K562 (cell line): ENCODE measurements around the gene CLEC2L. TPM values are rescaled to one million over a fixed set of nuclear protein-coding genes. Genes with fewer than 3 reads are reported as not detected.

Experiments
- ATAC-seq: fragments of 200-7000 bp; cut with Tn5 transposase; 3 replicates; pipeline ENCODE4 v1.9.1; 2020; ENCODE audit warnings: moderate library complexity
- BruUV-seq: library from RNA; stranded (reverse); fragments of 400-500 nt; replicated peaks from 2 replicates; lab custom pipeline; 2021; lab: Mats Ljungman, UMichigan
- CTCF ChIA-PET: fragments of 300-600 bp; formaldehyde crosslinking; extraction: SDS; loops from one replicate; lab custom pipeline; 2021; ENCODE audit warnings: low intra/inter-chr PET ratio; lab: Yijun Ruan, JAX
- POLR2A ChIA-PET: fragments of 300-600, 350-650 bp; sonication (Branson Sonifier 250); formaldehyde crosslinking; extraction: SDS; loops from one replicate; lab custom pipeline; 2021; ENCODE audit warnings: antibody characterized with exemption, inconsistent platforms; lab: Yijun Ruan, JAX
- DNase-seq, 4 experiments: peaks; one replicate each; pipeline versions ENCODE4 v3.0.0 to v3.0.0-alpha.2; 2011 to 2018; ENCODE audit warnings: low spot score in 3 of 4, mixed read lengths in 3 of 4; ENCODE audit errors: extremely low read depth in 1 of 4
- FAIRE-seq: peaks from 2 replicates; lab custom pipeline; 2011; peaks lifted over from hg19 to GRCh38; lab: Jason Lieb, UNC
- H2AFZ ChIP-seq: 2 replicates; pipeline ENCODE4 v1.6.0; 2011; ENCODE audit warnings: low read depth, low read length, control low read depth, inconsistent platforms
- H3K27ac ChIP-seq: fragments of 200-600 bp; 3 replicates; pipeline ENCODE4 v1.8.0; 2011; ENCODE audit warnings: low read depth, mild to moderate bottlenecking, control low read depth, inconsistent platforms, low read length, moderate library complexity, mixed read lengths; ENCODE audit errors: extremely low read depth
- H3K27me3 ChIP-seq, 2 experiments: fragments of 300-600 bp in 1 of 2; 2 replicates in 1 of 2; 3 replicates in 1 of 2; pipeline versions ENCODE4 v1.6.0 to v1.8.0; 2011; ENCODE audit warnings: inconsistent platforms in 2 of 2, low read length in 2 of 2, mild to moderate bottlenecking in 1 of 2, mixed read lengths in 1 of 2, moderate library complexity in 1 of 2; ENCODE audit not compliant: control insufficient read depth in 2 of 2, insufficient read depth in 2 of 2
- H3K36me3 ChIP-seq: fragments of 300-600 bp; 3 replicates; pipeline ENCODE4 v1.8.0; 2011; ENCODE audit warnings: mild to moderate bottlenecking, low read length, inconsistent platforms; ENCODE audit not compliant: control insufficient read depth, insufficient read depth
- H3K4me1 ChIP-seq, 2 experiments: fragments of 200-600 bp in 1 of 2; replicated peaks in 1 of 2; 2 replicates in 1 of 2; 3 replicates in 1 of 2; pipeline versions ENCODE4 v1.5.1 to v1.8.0; 2011; ENCODE audit warnings: inconsistent platforms in 2 of 2, low read length in 2 of 2, mild to moderate bottlenecking in 1 of 2, mixed read lengths in 1 of 2, moderate library complexity in 1 of 2; ENCODE audit not compliant: control insufficient read depth in 2 of 2, insufficient read depth in 2 of 2
- H3K4me2 ChIP-seq: 2 replicates; pipeline ENCODE4 v1.6.1; 2011; ENCODE audit warnings: low read length, control low read depth, inconsistent platforms, mixed read lengths; ENCODE audit not compliant: insufficient read depth
- H3K4me3 ChIP-seq: fragments of 200-600 bp; sonication (generic), shearing (Covaris generic); 2 replicates; pipeline ENCODE4 v1.5.1; 2016; ENCODE audit warnings: control low read depth, inconsistent platforms
- H3K79me2 ChIP-seq: fragments of 200-600 bp; 3 replicates; pipeline ENCODE4 v1.8.0; 2011; ENCODE audit warnings: low read length, inconsistent platforms; ENCODE audit not compliant: control insufficient read depth, insufficient read depth
- H3K9ac ChIP-seq, 2 experiments: 2 replicates each; pipeline versions ENCODE4 v1.6.0 to v1.6.1; 2011; ENCODE audit warnings: low read depth in 2 of 2, low read length in 2 of 2, control low read depth in 1 of 2, inconsistent platforms in 1 of 2, mild to moderate bottlenecking in 1 of 2, mixed read lengths in 1 of 2; ENCODE audit not compliant: insufficient read depth in 1 of 2
- H3K9me1 ChIP-seq: one replicate; pipeline ENCODE4 v1.6.0; 2011; ENCODE audit warnings: inconsistent platforms, mild to moderate bottlenecking, low read length, moderate library complexity; ENCODE audit not compliant: control insufficient read depth, insufficient read depth
- H3K9me3 ChIP-seq: replicated peaks from 2 replicates; pipeline ENCODE4 v1.5.1; 2011; ENCODE audit warnings: low read depth, low read length, inconsistent platforms; ENCODE audit not compliant: control insufficient read depth, insufficient read depth
- H4K20me1 ChIP-seq: replicated peaks from 2 replicates; pipeline ENCODE4 v1.6.1; 2011; ENCODE audit warnings: low read length, inconsistent platforms, mixed read lengths; ENCODE audit not compliant: control insufficient read depth, insufficient read depth
- ARHGAP35 ChIP-seq: fragments of 450-650 bp; IDR thresholded peaks from 2 replicates; pipeline ENCODE4 v1.6.1; 2018; ENCODE audit not compliant: partially characterized antibody
- BDP1 ChIP-seq: IDR thresholded peaks from 3 replicates; pipeline ENCODE4 v1.6.1; 2011; ENCODE audit not compliant: insufficient read length, insufficient read depth
- BRD4 ChIP-seq: fragments of 200-600 bp; sonication (generic); IDR thresholded peaks from 2 replicates; pipeline ENCODE4 v1.6.1; 2017; ENCODE audit warnings: inconsistent platforms
- E2F6 ChIP-seq, 2 experiments: IDR thresholded peaks; 2 replicates each; pipeline ENCODE4 v1.6.1; 2011; ENCODE audit warnings: borderline replicate concordance in 1 of 2, control low read depth in 1 of 2, low read depth in 1 of 2, low read length in 1 of 2, mild to moderate bottlenecking in 1 of 2, mixed read lengths in 1 of 2, moderate library complexity in 1 of 2; ENCODE audit not compliant: insufficient read depth in 1 of 2, insufficient read length in 1 of 2, poor library complexity in 1 of 2, severe bottlenecking in 1 of 2; ENCODE audit errors: extremely low read depth in 1 of 2
- L3MBTL2 ChIP-seq: fragments of 450-650 bp; IDR thresholded peaks from 2 replicates; pipeline ENCODE4 v1.6.1; 2016; ENCODE audit warnings: mild to moderate bottlenecking, moderate library complexity
- MAX ChIP-seq: sonication (generic); formaldehyde crosslinking; IDR thresholded peaks from 2 replicates; pipeline ENCODE4 v1.9.0; 2022; ENCODE audit warnings: mild to moderate bottlenecking, missing genetic modification reagents
- SMC3 ChIP-seq: conservative IDR thresholded peaks from 2 replicates; pipeline ENCODE4 v1.6.1; 2011; ENCODE audit warnings: low read depth, low read length, improper control_type of control experiment; ENCODE audit not compliant: insufficient read depth
- SOX6 ChIP-seq: fragments of 450-650 bp; IDR thresholded peaks from 2 replicates; pipeline ENCODE4 v1.6.1; 2014; ENCODE audit warnings: mild to moderate bottlenecking
- SRSF3 ChIP-seq: fragments of 200-400 bp; formaldehyde crosslinking; IDR thresholded peaks from 2 replicates; pipeline ENCODE4 v1.6.1; 2016; ENCODE audit warnings: mild to moderate bottlenecking, low read length, moderate library complexity; ENCODE audit not compliant: insufficient read depth
- UBTF ChIP-seq, 2 experiments: IDR thresholded peaks; 2 replicates each; pipeline ENCODE4 v1.6.1; 2012; ENCODE audit warnings: improper control_type of control experiment in 2 of 2, low read depth in 2 of 2, low read length in 2 of 2, borderline replicate concordance in 1 of 2
- USF1 ChIP-seq: sonication (generic); formaldehyde crosslinking; IDR thresholded peaks from 2 replicates; pipeline ENCODE4 v1.9.0; 2022; ENCODE audit warnings: mild to moderate bottlenecking, missing genetic modification reagents
- ZNF12 ChIP-seq: sonication (generic); formaldehyde crosslinking; IDR thresholded peaks from 2 replicates; pipeline ENCODE4 v1.4.0; 2020; ENCODE audit warnings: mild to moderate bottlenecking, missing genetic modification reagents
- ZNF232 ChIP-seq: sonication (generic); formaldehyde crosslinking; IDR thresholded peaks from 2 replicates; pipeline ENCODE4 v1.8.0; 2022; ENCODE audit warnings: mild to moderate bottlenecking, missing genetic modification reagents
- ZNF444 ChIP-seq: fragments of 250-450 bp; sonication (Bioruptor Pico); IDR thresholded peaks from 2 replicates; pipeline ENCODE4 v1.4.0; 2020; ENCODE audit warnings: mild to moderate bottlenecking, moderate library complexity
- WGBS: fragments of 100-300 bp; shearing (Covaris generic); methylation state at CpG from one replicate; pipeline ENCODE4 v1.1.6; 2016; ENCODE audit warnings: low coverage, mixed read lengths; ENCODE audit not compliant: insufficient coverage; ENCODE audit errors: missing lambda C conversion rate; 5-methylcytosine and 5-hydroxymethylcytosine counted together
- in situ Hi-C: fragments of 300-500 bp; cut with MboI; formaldehyde crosslinking; loops from 4 replicates; pipeline ENCODE4 v1.15.0; 2018; ENCODE audit warnings: inconsistent platforms, mixed read lengths
- intact Hi-C: fragments of 100-400 bp; cut with micrococcal nuclease; formaldehyde crosslinking; loops from 2 replicates; pipeline ENCODE4 v1.14.2; 2022
- polyA plus RNA-seq, 8 experiments: library from polyadenylated mRNA; depleted of rRNA in 4 of 8; stranded (reverse) in 5 of 8; unstranded in 3 of 8; fragments of >200 nt; fragmentation: Nextera tagmentation in 2 of 8; fragmentation: Illumina TruSeq in 1 of 8; extraction: Ambion mirVana in 2 of 8; extraction: Trizol in 1 of 8; gene quantifications; 2 replicates each; pipeline versions ENCODE4 v1.2.1 to v1.2.3, GENCODE V29; 2011 to 2014; ENCODE audit warnings: inconsistent platforms in 1 of 8, missing spikeins in 1 of 8
- total RNA-seq, 7 experiments: library from RNA; depleted of rRNA in 6 of 7; stranded (reverse); fragments of >200 nt in 6 of 7; fragmentation: Illumina TruSeq in 2 of 7; extraction: Trizol in 2 of 7; gene quantifications; 2 replicates each; pipeline versions ENCODE4 v1.2.1 to v1.2.3, GENCODE V29; 2011 to 2021; ENCODE audit warnings: low replicate concordance in 1 of 7

Gene CLEC2L
- total and polyA plus RNA-seq, 9 of the 15 experiments (the other 6 are each of a cell fraction or from before 2014, with no cell fraction given), result 0.84 to 5.5 (median 1.8) TPM

GRCh38 chr7:139495580-139496125 lies 27.8 kb upstream of the CLEC2L start (continued):
- TF ChIP-seq UBTF (IDR thresholded peaks at IDR 0.05; ENCODE audit: borderline replicate concordance in 1 of 2, low read depth in 2 of 2, low read length in 2 of 2), result no peak
- TF ChIP-seq, all 486 proteins: peak for 2

GRCh38 chr7:139496528-139496927 lies 27.0 kb upstream of the CLEC2L start:
- no TSS peak for BruUV-seq
- no peak for FAIRE-seq
- CTCF ChIA-PET, result no interaction called here
- TF ChIP-seq ZNF12 (CRISPR knock-in tag), result no peak
- TF ChIP-seq ZNF232 (CRISPR knock-in tag), result no peak
- TF ChIP-seq BDP1, result no peak
- TF ChIP-seq E2F6 (IDR thresholded peaks at IDR 0.05; ENCODE audit: borderline replicate concordance in 1 of 2, extremely low read depth in 1 of 2, insufficient read depth in 1 of 2, insufficient read length in 1 of 2, low read depth in 1 of 2, low read length in 1 of 2, poor library complexity in 1 of 2, severe bottlenecking in 1 of 2), result no peak
- peak; percentile 66 for TF ChIP-seq MAX (CRISPR knock-in tag)
- TF ChIP-seq SOX6, result no peak
- no peak for TF ChIP-seq ZNF444 (CRISPR knock-in tag)
- no peak for TF ChIP-seq BRD4
- TF ChIP-seq L3MBTL2, result 0 out of 2 replicates have a peak, but pooled peaks have one; percentile 23
- peak; percentile 49 for TF ChIP-seq USF1
- TF ChIP-seq SRSF3, result no peak
- TF ChIP-seq ARHGAP35, result no peak
- TF ChIP-seq SMC3, result 0 out of 2 replicates have a peak, but pooled peaks have one; percentile 7

More at GRCh38 chr7:139496528-139496927, 27.0 kb upstream of the CLEC2L start:
- Histone ChIP-seq H3K9me1 (no peaks in the 10 kb centered on the region), H3K4me2 (no peak overlapping the region), H3K27ac (no peak overlapping the region), H3K27me3 (peaks cover 34 to 51% of the 10 kb centered on the region in 2 experiments), H3K79me2 (no peaks in the 10 kb centered on the region), H3K9ac (peak overlapping the region in 1 of 2 experiments; percentile 1; a peak in 1 of 4 replicates), H3K36me3 (no peaks in the 10 kb centered on the region), H3K4me3 (no peak overlapping the region), H3K9me3 (no peaks in the 10 kb centered on the region), H4K20me1 (peaks cover 10% of the 10 kb centered on the region; the same call in 1 of the 2 replicates), H3K4me1 (peaks cover 0 to 10% of the 10 kb centered on the region in 2 experiments; a peak in 2 of 5 replicates), H2AFZ (0 out of 2 replicates have a peak overlapping the region, but pooled peaks have one; percentile 27)
- in situ Hi-C loops, result no loop called here
- POLR2A ChIA-PET, result no interaction called here
- WGBS, result 7% methylated on average over 10 of the region's 10 CpGs
- no peak for ATAC-seq
- DNase-seq, result peak in 1 of 4 experiments; percentile 16
- intact Hi-C loops, result loop anchor here (5.0 kb wide), 1 partner anchor 154 kb away; the partner anchor contains the start of gene FMC1
